Activated CD4-positive, alpha-beta T cell treated with anti-CD3 and anti-CD28 coated beads for 36 hours (primary cell): ENCODE results near the gene CDK10. TPM values are rescaled to one million over a fixed set of nuclear protein-coding genes. Genes with fewer than 3 reads are reported as not detected.
"Not testable (repeated sequence)": the region's sequence is repeated elsewhere in the genome, so short reads cannot be mapped to it uniquely, and the experiment has no call there.

Source experiments
- ATAC-seq: fragments of 200-7000 bp; cut with Tn5 transposase; one replicate; pipeline ENCODE4 v1.10.0; 2021; ENCODE audit warnings: mild to moderate bottlenecking, moderate library complexity
- CTCF ChIA-PET: fragments of 350-600 bp; sonication (Branson Sonifier 250); formaldehyde crosslinking; loops from one replicate; lab custom pipeline; 2021; ENCODE audit warnings: antibody characterized with exemption; lab: Charles Lee
- POLR2A ChIA-PET: fragments of 350-600 bp; sonication (Branson Sonifier 250); formaldehyde crosslinking; loops from one replicate; lab custom pipeline; 2021; ENCODE audit warnings: antibody characterized with exemption, inconsistent platforms; lab: Charles Lee
- DNase-seq: peaks from one replicate; pipeline ENCODE4 v3.0.0-alpha.2; 2020
- H3K27ac Mint-ChIP-seq: one replicate; pipeline ENCODE4 v1.8.0; 2021; ENCODE audit warnings: mixed read lengths
- H3K27me3 Mint-ChIP-seq: one replicate; pipeline ENCODE4 v1.8.0; 2021; ENCODE audit warnings: mixed read lengths
- H3K36me3 Mint-ChIP-seq: one replicate; pipeline ENCODE4 v1.8.0; 2021; ENCODE audit warnings: low read depth, mixed read lengths
- H3K4me1 Mint-ChIP-seq: one replicate; pipeline ENCODE4 v1.8.0; 2021; ENCODE audit warnings: mixed read lengths
- H3K4me3 Mint-ChIP-seq: one replicate; pipeline ENCODE4 v1.8.0; 2021; ENCODE audit warnings: mild to moderate bottlenecking, moderate library complexity, mixed read lengths
- H3K9me3 Mint-ChIP-seq: one replicate; pipeline ENCODE4 v1.8.0; 2021; ENCODE audit warnings: low read depth, mixed read lengths
- intact Hi-C, 2 experiments: fragments of 100-400 bp; cut with DNase I in 1 of 2; cut with micrococcal nuclease in 1 of 2; formaldehyde crosslinking; loops; one replicate each; pipeline versions ENCODE4 v1.14.2 to v1.15.1; 2022 to 2024; cut with DNase I, micrococcal nuclease
- total RNA-seq, 2 experiments: library from RNA; stranded (reverse); gene quantifications; one replicate each; pipeline ENCODE4 v1.2.3, GENCODE V29; 2021

CDK10 gene
- total RNA-seq, 2 experiments from 2014 or later = 78.1 to 89.8 TPM

GRCh38 chr16:89653656-89654295 is 32.7 kb upstream of the CDK10 start:
- DNase-seq (no peak), ATAC-seq (no peak)
- POLR2A ChIA-PET = interaction anchor here (0.6 kb wide), 2 partner anchors 52 to 174 kb away, joined by 3 to 6 read pairs; no protein-coding TSS in a partner anchor
- no peak overlapping the region for H3K27ac Mint-ChIP-seq
- H3K27me3 Mint-ChIP-seq = no peaks in the 10 kb centered on the region
- H3K36me3 Mint-ChIP-seq = peaks cover 20% of the 10 kb centered on the region
- H3K9me3 Mint-ChIP-seq = no peaks in the 10 kb centered on the region
- CTCF ChIA-PET = interaction anchor here (0.5 to 1.3 kb wide), 4 partner anchors 12 to 967 kb away, joined by 3 to 4 read pairs (median 3); no protein-coding TSS in a partner anchor
- peaks cover 24% of the 10 kb centered on the region for H3K4me1 Mint-ChIP-seq
- no peak overlapping the region for H3K4me3 Mint-ChIP-seq
- intact Hi-C loops = no loop called here

GRCh38 chr16:89655062-89655643 is 31.3 kb upstream of the CDK10 start:
- no peak for ATAC-seq
- no peaks in the 10 kb centered on the region for H3K27me3 Mint-ChIP-seq
- peak; percentile 4 for DNase-seq
- H3K36me3 Mint-ChIP-seq = peaks cover 15% of the 10 kb centered on the region
- peak overlapping the region; percentile 90 for H3K4me3 Mint-ChIP-seq
- intact Hi-C loops = loop anchor here in 1 of 2 experiments (5.0 kb wide), 1 partner anchor 47 kb away; the partner anchor contains the start of gene SPATA2L
- H3K4me1 Mint-ChIP-seq = peaks cover 26% of the 10 kb centered on the region
- H3K27ac Mint-ChIP-seq = no peak overlapping the region
- no peaks in the 10 kb centered on the region for H3K9me3 Mint-ChIP-seq
- ChIA-PET POLR2A (interaction anchor here (0.6 kb wide), 1 partner anchor 170 kb away, joined by 3 read pairs; no protein-coding TSS in a partner anchor), CTCF (interaction anchor here (0.6 to 1.3 kb wide), 2 partner anchors 40 to 342 kb away, joined by 3 read pairs; no protein-coding TSS in a partner anchor)

- peak overlapping the region; percentile 90 for H3K4me3 Mint-ChIP-seq
- H3K9me3 Mint-ChIP-seq = no peaks in the 10 kb centered on the region
- no peak for ATAC-seq
- POLR2A ChIA-PET = interaction anchor here (0.7 kb wide), 1 partner anchor 168 kb away, joined by 4 read pairs; no protein-coding TSS in a partner anchor
- intact Hi-C loops = loop anchor here (1.0 to 5.0 kb wide), 13 partner anchors 30 to 854 kb away; partner anchors contain the start of genes SPATA2L (in 2 of the 2), APRT (in 1 of the 2), CDK10 (in 1 of the 2) and CDT1 (in 1 of the 2)
- CTCF ChIA-PET = interaction anchor here (0.5 to 0.6 kb wide), 3 partner anchors 15 to 265 kb away, joined by 3 read pairs; no protein-coding TSS in a partner anchor
- peaks cover 21% of the 10 kb centered on the region for H3K36me3 Mint-ChIP-seq
- DNase-seq = no peak
- peaks cover 28% of the 10 kb centered on the region for H3K4me1 Mint-ChIP-seq
- no peaks in the 10 kb centered on the region for H3K27me3 Mint-ChIP-seq
- peak overlapping the region; percentile 72 for H3K27ac Mint-ChIP-seq
These were observed 29.9 kb upstream of the CDK10 start for GRCh38 chr16:89656435-89657121.

GRCh38 chr16:89657442-89658220 is 28.9 kb upstream of the CDK10 start, which contains the start of the genes CHMP1A and SPATA33:
Gene CHMP1A (minus strand): TSS chr16:89657708. CDS start chr16:89657588, 120 bp downstream.
Gene SPATA33 (plus strand): TSS chr16:89657836. CDS start chr16:89657912, 76 bp downstream.
- ChIA-PET POLR2A (interaction anchor here (0.9 to 1.0 kb wide), 2 partner anchors 92 to 216 kb away, joined by 3 read pairs; partner anchors contain the start of gene TCF25), CTCF (interaction anchor here (0.6 to 1.5 kb wide), 3 partner anchors 11 to 157 kb away, joined by 3 to 5 read pairs (median 4); no protein-coding TSS in a partner anchor)
- H3K4me3 Mint-ChIP-seq = peak within 1 kb of the TSS; percentile 90
- H3K36me3 Mint-ChIP-seq = peaks cover 24% of the 10 kb centered on the region
- ATAC-seq (peak; percentile 93), DNase-seq (peak; percentile 96)
- no peaks in the 10 kb centered on the region for H3K9me3 Mint-ChIP-seq
- peaks cover 28% of the 10 kb centered on the region for H3K4me1 Mint-ChIP-seq
- H3K27me3 Mint-ChIP-seq = no peaks in the 10 kb centered on the region
- peak within 1 kb of the TSS; percentile 83 for H3K27ac Mint-ChIP-seq
- intact Hi-C loops = loop anchor here (1.0 to 5.0 kb wide), 13 partner anchors 29 to 855 kb away; partner anchors contain the start of genes SPATA2L (in 2 of the 2), APRT (in 1 of the 2), CDK10 (in 1 of the 2) and CDT1 (in 1 of the 2)

- no peaks in the 10 kb centered on the region for H3K9me3 Mint-ChIP-seq
- POLR2A ChIA-PET = interaction anchor here (0.9 kb wide), 1 partner anchor 215 kb away, joined by 3 read pairs; the partner anchor contains the start of gene TCF25
- peak overlapping the region; percentile 90 for H3K4me3 Mint-ChIP-seq
- CTCF ChIA-PET = interaction anchor here (0.7 to 1.5 kb wide), 3 partner anchors 10 to 362 kb away, joined by 3 to 5 read pairs (median 4); no protein-coding TSS in a partner anchor
- ATAC-seq (no peak), DNase-seq (peak; percentile 44)
- peaks cover 28% of the 10 kb centered on the region for H3K4me1 Mint-ChIP-seq
- peak overlapping the region; percentile 83 for H3K27ac Mint-ChIP-seq
- H3K36me3 Mint-ChIP-seq = peaks cover 25% of the 10 kb centered on the region
- H3K27me3 Mint-ChIP-seq = no peaks in the 10 kb centered on the region
- intact Hi-C loops = loop anchor here in 1 of 2 experiments (5.0 kb wide), 1 partner anchor 44 kb away; the partner anchor contains the start of gene SPATA2L
These were observed 28.1 kb upstream of the CDK10 start for GRCh38 chr16:89658221-89658879.

GRCh38 chr16:89660146-89660545 is 26.3 kb upstream of the CDK10 start:
- H3K36me3 Mint-ChIP-seq = peaks cover 31% of the 10 kb centered on the region
- no peaks in the 10 kb centered on the region for H3K9me3 Mint-ChIP-seq
- peaks cover 24% of the 10 kb centered on the region for H3K4me1 Mint-ChIP-seq
- ChIA-PET CTCF (interaction anchor here (0.7 kb wide), 1 partner anchor 40 kb away, joined by 5 read pairs; no protein-coding TSS in a partner anchor), POLR2A (interaction anchor here (0.6 kb wide), 1 partner anchor 134 kb away, joined by 3 read pairs; no protein-coding TSS in a partner anchor)
- no peak for ATAC-seq
- no peak for DNase-seq
- no peak overlapping the region for H3K4me3 Mint-ChIP-seq
- H3K27ac Mint-ChIP-seq = no peak overlapping the region
- H3K27me3 Mint-ChIP-seq = no peaks in the 10 kb centered on the region
- intact Hi-C loops = no loop called here

- Mint-ChIP-seq H3K36me3 (peaks cover 29% of the 10 kb centered on the region), H3K4me3 (no peak overlapping the region), H3K4me1 (peaks cover 14% of the 10 kb centered on the region), H3K9me3 (no peaks in the 10 kb centered on the region), H3K27ac (no peak overlapping the region), H3K27me3 (no peaks in the 10 kb centered on the region)
- ATAC-seq (no peak), DNase-seq (no peak)
- intact Hi-C loops = no loop called here
- ChIA-PET POLR2A (no interaction called here), CTCF (interaction anchor here (0.6 kb wide), 1 partner anchor 87 kb away, joined by 3 read pairs; no protein-coding TSS in a partner anchor)
These were observed 25.3 kb upstream of the CDK10 start for GRCh38 chr16:89661215-89661614.

GRCh38 chr16:89664238-89664637 is 22.3 kb upstream of the CDK10 start:
- H3K9me3 Mint-ChIP-seq, intact Hi-C loops, ATAC-seq, H3K27ac Mint-ChIP-seq, DNase-seq, H3K4me3 Mint-ChIP-seq, POLR2A ChIA-PET, H3K27me3 Mint-ChIP-seq, CTCF ChIA-PET: not testable (repeated sequence)
- Mint-ChIP-seq H3K4me1 (peaks cover 15% of the 10 kb centered on the region), H3K36me3 (peaks cover 29% of the 10 kb centered on the region)

- H3K4me3 Mint-ChIP-seq, H3K27me3 Mint-ChIP-seq, intact Hi-C loops, ATAC-seq, H3K9me3 Mint-ChIP-seq, POLR2A ChIA-PET, H3K27ac Mint-ChIP-seq: not testable (repeated sequence)
- CTCF ChIA-PET = interaction anchor here (0.6 to 1.2 kb wide), 4 partner anchors 10 to 147 kb away, joined by 3 read pairs; no protein-coding TSS in a partner anchor
- DNase-seq = peak; percentile 44
- H3K4me1 Mint-ChIP-seq = peaks cover 24% of the 10 kb centered on the region
- peaks cover 14% of the 10 kb centered on the region for H3K36me3 Mint-ChIP-seq
These were observed 19.5 kb upstream of the CDK10 start for GRCh38 chr16:89667000-89667399.
